Breast epithelium (tissue), 3 donors: ENCODE data around the gene FLII.

Experiments
- POLR2A ChIP-seq: fragments of 450-650 bp; IDR thresholded peaks from one replicate; pipeline ENCODE4 v1.6.1; 2016; ENCODE audit warnings: antibody characterized with exemption, mild to moderate bottlenecking, moderate library complexity
- TF ChIP-seq, protein P1 (sequence below), 3 donors: fragments of 450-650 bp; IDR thresholded peaks; one replicate each; pipeline ENCODE4 v1.5.1; 2016 to 2017; ENCODE audit warnings: antibody characterized with exemption in 3 of 3, mild to moderate bottlenecking in 3 of 3, moderate library complexity in 3 of 3

DNA sequence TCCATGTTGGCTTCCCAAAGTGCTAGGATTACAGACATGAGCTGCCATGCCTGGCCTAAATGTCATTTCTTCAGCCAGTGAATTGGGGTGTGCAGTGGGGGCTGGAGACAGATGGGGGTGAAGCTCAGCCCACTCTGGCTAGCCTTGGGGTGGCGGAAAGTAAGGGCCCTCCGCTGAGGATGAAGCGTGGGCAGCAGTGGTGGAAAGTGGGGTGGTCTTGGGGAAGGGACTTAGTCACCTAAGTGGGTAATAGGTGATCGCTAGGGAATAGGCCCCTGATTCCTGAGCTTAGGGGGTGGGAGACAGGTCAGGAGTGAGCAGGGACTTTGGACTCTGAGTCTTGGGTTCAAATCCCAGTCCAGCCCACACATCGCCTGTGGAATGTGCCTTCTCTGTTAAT lies 30.9 kb downstream of the FLII start:
- no peak for TF ChIP-seq POLR2A
- TF ChIP-seq, protein P1, sequence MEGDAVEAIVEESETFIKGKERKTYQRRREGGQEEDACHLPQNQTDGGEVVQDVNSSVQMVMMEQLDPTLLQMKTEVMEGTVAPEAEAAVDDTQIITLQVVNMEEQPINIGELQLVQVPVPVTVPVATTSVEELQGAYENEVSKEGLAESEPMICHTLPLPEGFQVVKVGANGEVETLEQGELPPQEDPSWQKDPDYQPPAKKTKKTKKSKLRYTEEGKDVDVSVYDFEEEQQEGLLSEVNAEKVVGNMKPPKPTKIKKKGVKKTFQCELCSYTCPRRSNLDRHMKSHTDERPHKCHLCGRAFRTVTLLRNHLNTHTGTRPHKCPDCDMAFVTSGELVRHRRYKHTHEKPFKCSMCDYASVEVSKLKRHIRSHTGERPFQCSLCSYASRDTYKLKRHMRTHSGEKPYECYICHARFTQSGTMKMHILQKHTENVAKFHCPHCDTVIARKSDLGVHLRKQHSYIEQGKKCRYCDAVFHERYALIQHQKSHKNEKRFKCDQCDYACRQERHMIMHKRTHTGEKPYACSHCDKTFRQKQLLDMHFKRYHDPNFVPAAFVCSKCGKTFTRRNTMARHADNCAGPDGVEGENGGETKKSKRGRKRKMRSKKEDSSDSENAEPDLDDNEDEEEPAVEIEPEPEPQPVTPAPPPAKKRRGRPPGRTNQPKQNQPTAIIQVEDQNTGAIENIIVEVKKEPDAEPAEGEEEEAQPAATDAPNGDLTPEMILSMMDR (IDR thresholded peaks at IDR 0.05): no peak
